ENCODE results near the gene CDH16.
"Not testable (repeated sequence)": the region's sequence is repeated elsewhere in the genome, so short reads cannot be mapped to it uniquely, and the experiment has no call there.

The CDH16 gene

DNA sequence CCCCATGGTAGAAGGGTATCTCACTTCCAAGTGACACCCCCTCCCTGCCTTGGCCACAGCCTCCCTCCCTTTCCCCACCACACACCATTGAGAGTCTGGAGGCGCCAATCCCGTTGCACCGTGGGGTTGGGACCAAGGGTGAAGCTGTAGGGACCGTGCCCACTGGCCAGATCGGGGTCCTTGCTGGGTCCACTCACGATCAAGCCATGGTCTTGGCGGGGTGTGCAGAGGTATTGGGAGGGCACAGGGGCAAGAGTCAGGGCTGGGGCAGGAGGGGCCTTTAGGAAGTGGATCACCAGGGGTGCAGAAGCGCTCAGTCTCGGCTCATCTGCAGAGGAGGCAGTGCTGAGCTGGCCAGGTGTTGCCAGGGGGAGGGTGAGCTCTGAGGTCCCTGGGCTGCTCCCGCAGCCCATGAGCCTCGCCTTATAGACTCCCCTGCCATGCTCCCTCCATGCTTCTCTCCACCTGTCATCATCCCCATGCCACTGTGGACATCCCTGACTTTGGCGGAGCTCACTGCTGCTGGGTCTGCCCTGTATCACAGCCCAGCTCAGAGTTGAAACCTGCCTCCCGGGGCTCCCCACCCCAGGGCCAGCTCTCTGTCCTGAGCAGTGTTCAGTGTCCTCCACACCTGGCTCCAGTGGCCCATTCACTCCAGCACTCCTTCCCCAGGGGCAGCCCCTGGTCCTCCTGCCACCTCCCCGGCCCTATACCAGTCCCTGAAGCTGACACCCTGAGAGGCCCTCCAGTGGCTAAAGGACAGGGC is 8.3 kb downstream of the CDH16 start:
- no peak for DNase-seq

DNA sequence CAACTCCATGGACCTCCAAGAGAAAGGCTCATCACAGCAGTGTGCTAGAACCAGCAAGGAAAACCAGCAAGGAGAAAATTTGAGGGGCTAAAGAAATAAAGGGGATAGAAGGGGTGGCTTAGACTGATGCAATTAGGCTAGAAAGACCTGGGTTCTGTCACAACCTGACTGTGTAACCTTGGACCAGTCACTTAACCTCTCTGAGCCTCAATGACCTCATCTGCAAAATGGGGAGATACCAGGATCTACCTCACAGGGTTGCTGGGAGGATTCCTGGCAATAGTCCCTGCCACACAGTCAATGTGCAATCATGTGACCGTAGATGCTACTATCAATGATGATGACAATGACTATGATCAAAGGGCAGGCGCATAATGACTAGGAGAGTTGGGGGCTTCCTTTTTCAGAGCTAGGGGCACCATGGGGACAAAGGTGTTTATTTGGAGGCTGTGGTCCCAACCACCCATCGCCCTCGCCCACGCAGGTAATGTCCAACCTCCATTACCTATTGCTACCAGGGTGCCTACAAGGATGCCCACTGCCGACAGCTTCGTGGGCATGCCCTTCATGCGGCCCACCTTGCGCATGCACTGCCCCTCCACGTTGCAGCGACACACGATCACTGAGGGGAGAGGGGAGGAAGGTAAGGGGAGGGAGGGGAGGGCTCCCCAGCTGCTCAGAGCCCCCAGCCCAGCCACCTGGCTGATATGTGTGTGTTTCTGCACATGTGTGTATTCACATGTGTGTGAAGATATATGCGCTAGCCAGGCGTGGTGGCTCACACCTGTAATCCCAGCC is 9.7 kb downstream of the CDH16 start:
- no peak for DNase-seq

- DNase-seq, result no peak
Measured at GRCh38 chr16:66908116-66908515, 10.6 kb downstream of the CDH16 start.

GRCh38 chr16:66906916-66907836 is 11.5 kb downstream of the CDH16 start:
- no peak for DNase-seq

DNA sequence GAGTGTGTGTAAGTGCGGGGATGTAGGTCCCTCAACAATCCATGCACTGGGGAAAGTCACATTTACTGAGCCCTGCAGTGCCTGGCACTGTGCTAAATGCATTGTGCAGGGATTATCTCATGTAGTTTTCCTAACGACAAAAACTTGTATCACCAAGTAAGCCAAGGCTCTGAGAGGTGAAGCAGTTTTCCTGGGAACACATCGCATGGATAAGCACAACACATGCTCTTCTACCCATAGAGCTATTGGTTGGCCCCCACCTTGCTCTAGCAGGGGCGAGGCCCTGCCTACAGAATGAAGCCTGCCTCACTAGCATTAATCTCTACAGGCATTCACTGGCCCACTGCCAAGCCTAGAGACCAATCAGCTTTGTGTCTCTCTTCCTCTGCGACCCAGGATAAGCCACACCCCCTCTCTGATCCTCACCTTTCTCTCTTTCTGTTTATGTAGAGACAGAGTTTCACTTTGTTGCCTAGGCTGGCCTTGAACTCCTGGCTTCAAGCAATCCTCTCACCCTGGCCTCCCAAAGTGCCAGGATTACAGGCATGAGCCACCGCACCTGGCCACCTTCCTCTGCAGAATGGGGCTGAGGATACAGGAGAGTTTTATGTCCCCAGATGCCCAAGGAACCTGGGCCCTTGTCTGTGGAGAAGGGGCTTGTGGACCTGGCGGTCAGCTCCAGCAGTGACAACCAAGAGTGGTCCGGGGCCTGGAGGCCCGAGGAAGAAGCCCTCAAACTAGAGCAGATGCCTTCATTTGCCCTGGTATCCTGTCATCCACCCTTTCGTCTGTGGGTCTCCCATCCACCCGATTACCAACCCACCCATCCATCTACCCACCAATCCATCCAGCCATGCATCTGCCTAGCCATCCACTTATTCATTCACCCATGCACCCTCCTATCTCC is 12.8 kb downstream of the CDH16 start:
- peak; percentile 46 for DNase-seq

GRCh38 chr16:66904846-66905632 is 13.6 kb downstream of the CDH16 start:
- no peak for DNase-seq

DNA sequence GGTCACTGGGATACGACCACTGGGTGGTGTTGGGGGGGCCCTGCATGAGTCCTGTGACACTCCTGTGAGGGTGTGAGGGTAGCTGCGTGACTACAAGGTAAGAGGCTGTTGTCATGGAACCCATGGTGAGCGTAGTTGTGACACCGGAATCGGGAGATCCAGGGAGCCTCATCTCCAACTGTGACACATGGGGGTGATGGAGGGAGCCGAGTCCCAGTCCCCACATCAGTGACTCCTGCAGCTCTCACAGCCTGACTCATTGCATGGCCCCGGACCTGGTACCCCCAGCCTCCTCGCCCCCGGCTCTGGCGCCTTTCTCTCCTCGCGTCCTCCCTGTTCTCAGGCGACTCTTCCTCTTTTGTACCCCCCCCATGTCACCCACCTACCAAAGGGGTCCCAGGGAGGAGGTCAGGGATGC is 14.2 kb downstream of the CDH16 start:
- DNase-seq, result no peak

DNA sequence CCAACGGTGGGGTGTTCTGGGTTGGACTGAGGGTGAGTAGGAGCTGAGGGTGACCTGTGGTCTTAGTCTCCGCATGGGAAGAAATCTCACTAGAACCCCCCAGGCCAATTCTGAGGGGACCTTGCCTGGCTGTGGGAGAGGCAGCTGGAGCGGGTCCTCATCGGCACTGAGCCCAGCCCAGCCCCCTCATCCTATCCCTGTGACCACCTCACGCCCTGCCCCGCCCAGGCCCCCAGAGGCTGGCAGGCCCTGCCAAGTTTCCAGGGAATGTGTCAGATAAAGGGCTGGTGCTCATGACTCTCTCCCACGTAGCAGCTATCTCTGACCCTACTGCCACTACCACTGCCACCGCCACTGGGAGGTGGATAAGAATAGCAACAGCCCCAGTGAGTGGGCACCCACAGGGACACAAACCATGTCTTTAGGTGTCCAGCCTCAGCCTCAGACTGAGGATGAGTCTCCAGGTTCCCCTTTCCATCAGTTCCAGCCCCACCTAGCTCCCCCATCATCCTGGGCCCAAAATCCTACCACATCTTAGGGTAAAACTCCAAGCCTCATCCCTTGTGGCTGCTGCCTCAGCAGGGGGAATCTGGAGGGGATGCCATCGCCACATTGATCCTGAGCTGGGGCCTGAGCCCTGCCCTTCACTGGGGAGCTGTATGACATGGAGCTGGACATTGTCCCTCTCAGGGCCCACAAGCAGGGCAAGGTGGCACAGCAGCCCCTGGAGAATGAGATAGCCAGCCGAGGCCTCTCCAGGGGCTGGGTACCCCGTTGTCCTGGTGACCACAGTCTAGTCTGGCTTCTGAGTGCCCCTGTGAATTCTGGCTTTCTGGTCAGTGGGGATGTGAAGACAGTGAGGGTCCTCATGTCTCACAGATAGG is 14.9 kb downstream of the CDH16 start:
- DNase-seq, result no peak

GRCh38 chr16:66902648-66903543 is 15.8 kb downstream of the CDH16 start:
- no peak for DNase-seq

- no peak for DNase-seq
Measured at GRCh38 chr16:66901626-66902025, 17.1 kb downstream of the CDH16 start.

GRCh38 chr16:66900721-66901441 is 17.8 kb downstream of the CDH16 start:
- no peak for DNase-seq

- no peak for DNase-seq
Measured at GRCh38 chr16:66899945-66900710, 18.6 kb downstream of the CDH16 start.

DNA sequence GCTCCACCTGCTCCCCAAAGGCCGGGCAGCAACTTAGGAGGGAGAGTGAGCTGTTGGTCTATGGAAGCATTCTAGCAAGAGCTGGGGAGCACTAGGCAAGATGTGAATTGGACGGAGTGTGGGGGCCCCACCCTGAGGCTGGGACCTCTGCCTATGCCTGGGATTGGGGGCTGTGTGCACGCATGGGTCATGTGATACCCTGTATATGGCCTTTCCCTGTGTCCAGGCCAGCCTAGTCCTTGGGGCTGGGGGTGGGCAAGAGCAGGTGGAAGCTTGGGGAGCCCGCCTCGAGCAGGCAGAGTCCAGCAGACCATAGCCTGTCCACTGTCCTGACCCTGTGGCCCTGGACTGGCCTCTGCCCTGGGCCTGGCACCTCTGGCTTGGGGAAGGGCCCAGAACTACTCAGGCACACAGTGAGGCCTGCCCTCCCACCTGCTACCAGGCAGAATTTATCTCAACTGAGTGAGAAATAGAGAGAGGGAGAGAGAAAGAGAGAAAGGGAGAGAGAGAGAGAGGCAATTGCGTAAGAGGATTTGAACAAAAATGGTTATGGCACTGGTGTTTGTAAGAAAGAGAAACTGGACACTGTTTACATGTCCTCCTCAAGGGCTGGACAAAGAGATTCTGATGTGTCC is 19.3 kb downstream of the CDH16 start:
- DNase-seq, result no peak

DNA sequence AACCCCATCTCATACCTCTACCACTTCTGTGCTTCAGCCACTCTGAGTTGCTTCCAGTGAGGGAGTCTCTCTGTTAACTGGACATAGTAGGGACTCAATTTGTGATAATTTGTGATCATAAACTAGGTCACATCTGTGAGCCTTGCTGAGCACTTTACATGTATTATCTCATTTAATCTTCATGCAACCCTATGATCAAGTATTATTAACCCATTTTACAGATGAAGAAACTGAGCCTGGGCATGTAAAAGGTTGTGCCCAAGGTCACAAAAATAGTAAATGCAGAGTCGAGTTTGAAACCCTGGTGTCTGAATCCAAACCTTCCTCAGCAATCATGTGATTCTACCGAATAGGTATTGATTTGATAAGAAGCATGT is 19.8 kb downstream of the CDH16 start:
- DNase-seq, result no peak

GRCh38 chr16:66898207-66898606 is 20.5 kb downstream of the CDH16 start:
- DNase-seq, result no peak

- DNase-seq, result not testable (repeated sequence)
Measured at GRCh38 chr16:66896682-66897081, 22.0 kb downstream of the CDH16 start.

- DNase-seq, result no peak
Measured at GRCh38 chr16:66895999-66896398, 22.7 kb downstream of the CDH16 start.

All from activated naive CD4-positive, alpha-beta T cell treated with anti-CD3 and anti-CD28 coated beads, Interleukin-2, amount 50 U/mL, for 16 hours (primary cell).